ENCODE measurements around the gene RANBP3.

Gene RANBP3

GRCh38 chr19:5959260-5960004 lies 18.5 kb downstream of the RANBP3 start:
- H2AFZ ChIP-seq (ENCODE audit: low read length): no peak overlapping the region
- H3K9me2 ChIP-seq (ENCODE audit: low read depth, low read length): no peaks in the 10 kb centered on the region
- peaks cover 73% of the 10 kb centered on the region for H3K4me1 ChIP-seq (ENCODE audit: insufficient read depth, low read length, severe bottlenecking)
- no peak overlapping the region for H3K4me2 ChIP-seq (ENCODE audit: low read length)
- peaks cover 74% of the 10 kb centered on the region for H3K79me2 ChIP-seq (ENCODE audit: insufficient read depth, low read length)
- no peaks in the 10 kb centered on the region for H3K9me3 ChIP-seq (ENCODE audit: low read length)
- no peak overlapping the region for H3K4me3 ChIP-seq (ENCODE audit: low read depth, low read length, poor library complexity, severe bottlenecking)
- H4K20me1 ChIP-seq (ENCODE audit: insufficient read depth, low read length): no peaks in the 10 kb centered on the region
- peaks cover 4% of the 10 kb centered on the region; the same call in 1 of the 2 replicates for H3K36me3 ChIP-seq (ENCODE audit: insufficient read depth, low read length)
- H3K27me3 ChIP-seq (ENCODE audit: insufficient read depth, low read length): no peaks in the 10 kb centered on the region
- TF ChIP-seq, protein P1, sequence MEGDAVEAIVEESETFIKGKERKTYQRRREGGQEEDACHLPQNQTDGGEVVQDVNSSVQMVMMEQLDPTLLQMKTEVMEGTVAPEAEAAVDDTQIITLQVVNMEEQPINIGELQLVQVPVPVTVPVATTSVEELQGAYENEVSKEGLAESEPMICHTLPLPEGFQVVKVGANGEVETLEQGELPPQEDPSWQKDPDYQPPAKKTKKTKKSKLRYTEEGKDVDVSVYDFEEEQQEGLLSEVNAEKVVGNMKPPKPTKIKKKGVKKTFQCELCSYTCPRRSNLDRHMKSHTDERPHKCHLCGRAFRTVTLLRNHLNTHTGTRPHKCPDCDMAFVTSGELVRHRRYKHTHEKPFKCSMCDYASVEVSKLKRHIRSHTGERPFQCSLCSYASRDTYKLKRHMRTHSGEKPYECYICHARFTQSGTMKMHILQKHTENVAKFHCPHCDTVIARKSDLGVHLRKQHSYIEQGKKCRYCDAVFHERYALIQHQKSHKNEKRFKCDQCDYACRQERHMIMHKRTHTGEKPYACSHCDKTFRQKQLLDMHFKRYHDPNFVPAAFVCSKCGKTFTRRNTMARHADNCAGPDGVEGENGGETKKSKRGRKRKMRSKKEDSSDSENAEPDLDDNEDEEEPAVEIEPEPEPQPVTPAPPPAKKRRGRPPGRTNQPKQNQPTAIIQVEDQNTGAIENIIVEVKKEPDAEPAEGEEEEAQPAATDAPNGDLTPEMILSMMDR (IDR thresholded peaks at IDR 0.05; ENCODE audit: low read length): no peak
- TF ChIP-seq EZH2 (IDR thresholded peaks at IDR 0.05; ENCODE audit: borderline replicate concordance, low read length): no peak
- no peak overlapping the region for H3K9ac ChIP-seq (ENCODE audit: low read length)
- peak overlapping the region; percentile 43 for H3K27ac ChIP-seq (ENCODE audit: low read depth, low read length, poor library complexity, severe bottlenecking)
- H3F3A ChIP-seq (ENCODE audit: insufficient read depth, low read length): no peaks in the 10 kb centered on the region

GRCh38 chr19:5958851-5959122 lies 19.2 kb downstream of the RANBP3 start:
- no peaks in the 10 kb centered on the region for H3K9me3 ChIP-seq (ENCODE audit: low read length)
- H3K27ac ChIP-seq (ENCODE audit: low read depth, low read length, poor library complexity, severe bottlenecking): no peak overlapping the region
- no peak for TF ChIP-seq EZH2 (IDR thresholded peaks at IDR 0.05; ENCODE audit: borderline replicate concordance, low read length)
- TF ChIP-seq, protein P1 (IDR thresholded peaks at IDR 0.05; ENCODE audit: low read length): no peak
- H3K79me2 ChIP-seq (ENCODE audit: insufficient read depth, low read length): peaks cover 74% of the 10 kb centered on the region
- H3K9ac ChIP-seq (ENCODE audit: low read length): no peak overlapping the region
- H3K9me2 ChIP-seq (ENCODE audit: low read depth, low read length): no peaks in the 10 kb centered on the region
- H3K27me3 ChIP-seq (ENCODE audit: insufficient read depth, low read length): no peaks in the 10 kb centered on the region
- H3K4me1 ChIP-seq (ENCODE audit: insufficient read depth, low read length, severe bottlenecking): peaks cover 73% of the 10 kb centered on the region
- no peaks in the 10 kb centered on the region for H4K20me1 ChIP-seq (ENCODE audit: insufficient read depth, low read length)
- no peak overlapping the region for H3K4me3 ChIP-seq (ENCODE audit: low read depth, low read length, poor library complexity, severe bottlenecking)
- peaks cover 4% of the 10 kb centered on the region; the same call in 1 of the 2 replicates for H3K36me3 ChIP-seq (ENCODE audit: insufficient read depth, low read length)
- no peak overlapping the region for H2AFZ ChIP-seq (ENCODE audit: low read length)
- no peaks in the 10 kb centered on the region for H3F3A ChIP-seq (ENCODE audit: insufficient read depth, low read length)
- no peak overlapping the region for H3K4me2 ChIP-seq (ENCODE audit: low read length)

GRCh38 chr19:5958074-5958850 lies 19.7 kb downstream of the RANBP3 start:
- Histone ChIP-seq H3K4me1 (ENCODE audit: insufficient read depth, low read length, severe bottlenecking) (peaks cover 73% of the 10 kb centered on the region), H2AFZ (ENCODE audit: low read length) (no peak overlapping the region), H3K4me2 (ENCODE audit: low read length) (no peak overlapping the region), H3K9me2 (ENCODE audit: low read depth, low read length) (no peaks in the 10 kb centered on the region), H3K27ac (ENCODE audit: low read depth, low read length, poor library complexity, severe bottlenecking) (peak overlapping the region; percentile 30), H3K9me3 (ENCODE audit: low read length) (no peaks in the 10 kb centered on the region), H3K79me2 (ENCODE audit: insufficient read depth, low read length) (peaks cover 74% of the 10 kb centered on the region), H3F3A (ENCODE audit: insufficient read depth, low read length) (no peaks in the 10 kb centered on the region), H3K4me3 (ENCODE audit: low read depth, low read length, poor library complexity, severe bottlenecking) (no peak overlapping the region), H3K27me3 (ENCODE audit: insufficient read depth, low read length) (no peaks in the 10 kb centered on the region), H3K9ac (ENCODE audit: low read length) (no peak overlapping the region), H3K36me3 (ENCODE audit: insufficient read depth, low read length) (peaks cover 4% of the 10 kb centered on the region; the same call in 1 of the 2 replicates), H4K20me1 (ENCODE audit: insufficient read depth, low read length) (no peaks in the 10 kb centered on the region)
- TF ChIP-seq EZH2 (IDR thresholded peaks at IDR 0.05; ENCODE audit: borderline replicate concordance, low read length): no peak
- TF ChIP-seq, protein P1 (IDR thresholded peaks at IDR 0.05; ENCODE audit: low read length): no peak
